ENCODE data around the gene MYO6. TPM values are rescaled to one million over a fixed set of nuclear protein-coding genes. Genes with fewer than 3 reads are reported as not detected.
"Not testable (repeated sequence)": the region's sequence is repeated elsewhere in the genome, so short reads cannot be mapped to it uniquely, and the experiment has no call there.

MYO6 gene
- total and polyA plus RNA-seq, 3 donors from 2014 or later = 31.5 to 75.3 (median 69.2) TPM

- no peaks in the 10 kb centered on the region for H3K9me3 ChIP-seq
- WGBS, 2 donors = 35% methylated on average over 5 of the region's 5 CpGs
- no peak for TF ChIP-seq POLR2A (IDR thresholded peaks at IDR 0.05)
- peak; percentile 38 to 72 (median 51) for TF ChIP-seq CTCF (IDR thresholded peaks at IDR 0.05)
- no peaks in the 10 kb centered on the region for H3K36me3 ChIP-seq (ENCODE audit: low read depth, missing control alignments)
- no peaks in the 10 kb centered on the region for H3K4me1 ChIP-seq
- H3K4me3 ChIP-seq = no peak overlapping the region
- DNase-seq = no peak
- no peaks in the 10 kb centered on the region for H3K27me3 ChIP-seq
- no peak overlapping the region for H3K27ac ChIP-seq
- intact Hi-C loops (cut with DNase I; ENCODE audit: low total_unique reads) = no loop called here
These were observed 144.2 kb downstream of the MYO6 start for GRCh38 chr6:75893058-75893775.

GRCh38 chr6:75893776-75894152 is 144.7 kb downstream of the MYO6 start:
- intact Hi-C loops (cut with DNase I; ENCODE audit: low total_unique reads) = no loop called here
- H3K4me1 ChIP-seq = no peaks in the 10 kb centered on the region
- no peaks in the 10 kb centered on the region for H3K9me3 ChIP-seq
- H3K27me3 ChIP-seq = no peaks in the 10 kb centered on the region
- WGBS, 2 donors = 68 to 81% methylated on average over 2 of the region's 2 CpGs
- no peak for TF ChIP-seq POLR2A (IDR thresholded peaks at IDR 0.05)
- TF ChIP-seq CTCF (IDR thresholded peaks at IDR 0.05) = no peak
- no peak overlapping the region for H3K27ac ChIP-seq
- no peak for DNase-seq
- H3K4me3 ChIP-seq = no peak overlapping the region
- H3K36me3 ChIP-seq (ENCODE audit: low read depth, missing control alignments) = no peaks in the 10 kb centered on the region

GRCh38 chr6:75896526-75896925 is 147.5 kb downstream of the MYO6 start:
- H3K4me1 ChIP-seq = no peaks in the 10 kb centered on the region
- intact Hi-C loops (cut with DNase I; ENCODE audit: low total_unique reads) = no loop called here
- H3K36me3 ChIP-seq (ENCODE audit: low read depth, missing control alignments) = no peaks in the 10 kb centered on the region
- H3K27me3 ChIP-seq = no peaks in the 10 kb centered on the region
- no peak for TF ChIP-seq CTCF (IDR thresholded peaks at IDR 0.05)
- no peak for TF ChIP-seq POLR2A (IDR thresholded peaks at IDR 0.05)
- WGBS, 2 donors = 68 to 98% methylated on average over 3 of the region's 3 CpGs
- DNase-seq = no peak
- no peaks in the 10 kb centered on the region for H3K9me3 ChIP-seq
- H3K27ac ChIP-seq = no peak overlapping the region
- H3K4me3 ChIP-seq = no peak overlapping the region

GRCh38 chr6:75900216-75900615 is 151.2 kb downstream of the MYO6 start:
- 95 to 97% methylated on average over 1 of the region's 1 CpG for WGBS, 2 donors
- H3K36me3 ChIP-seq (ENCODE audit: low read depth, missing control alignments); H3K4me3 ChIP-seq; H3K27me3 ChIP-seq; H3K27ac ChIP-seq; intact Hi-C loops (cut with DNase I; ENCODE audit: low total_unique reads); DNase-seq; H3K9me3 ChIP-seq; H3K4me1 ChIP-seq: not testable (repeated sequence)

- DNase-seq; intact Hi-C loops (cut with DNase I; ENCODE audit: low total_unique reads); H3K27ac ChIP-seq; H3K4me3 ChIP-seq; H3K4me1 ChIP-seq; H3K27me3 ChIP-seq; H3K36me3 ChIP-seq (ENCODE audit: low read depth, missing control alignments); H3K9me3 ChIP-seq: not testable (repeated sequence)
- 96% methylated on average over 14 of the region's 14 CpGs; no CpG with 5 or more reads in 1 of the 2 donors for WGBS, 2 donors
These were observed 156.1 kb downstream of the MYO6 start for GRCh38 chr6:75905129-75905528.

- Histone ChIP-seq H3K27me3 (no peaks in the 10 kb centered on the region), H3K36me3 (ENCODE audit: low read depth, missing control alignments) (no peaks in the 10 kb centered on the region), H3K4me3 (no peak overlapping the region), H3K4me1 (no peaks in the 10 kb centered on the region), H3K9me3 (no peaks in the 10 kb centered on the region), H3K27ac (no peak overlapping the region)
- no peak for TF ChIP-seq POLR2A (IDR thresholded peaks at IDR 0.05)
- DNase-seq = no peak
- intact Hi-C loops (cut with DNase I; ENCODE audit: low total_unique reads) = no loop called here
- WGBS, 2 donors = 92 to 95% methylated on average over 3 of the region's 3 CpGs
These were observed 157.8 kb downstream of the MYO6 start for GRCh38 chr6:75906871-75907270.
